Thoracic aorta (tissue), 2 donors: ENCODE measurements around the gene ZCCHC9. TPM values are rescaled to one million over a fixed set of nuclear protein-coding genes. Genes with fewer than 3 reads are reported as not detected.

Experiments
- ATAC-seq: fragments of 150-250 bp; one replicate; pipeline ENCODE4 v1.8.0; 2017; ENCODE audit warnings: low read depth; ENCODE audit not compliant: insufficient number of reproducible peaks, low FRiP score
- DNase-seq: peaks from one replicate; pipeline ENCODE4 v3.0.0-alpha.2; 2020; ENCODE audit warnings: low spot score
- H3K27ac ChIP-seq, 2 donors: fragments of 200-600 bp; sonication (generic); 1 replicate in 1 of 2; 2 replicates in 1 of 2; pipeline ENCODE4 v1.5.1; 2016; ENCODE audit warnings: mild to moderate bottlenecking in 2 of 2, moderate library complexity in 2 of 2
- H3K27me3 ChIP-seq: fragments of 200-600 bp; sonication (generic); replicated peaks from 2 replicates; pipeline ENCODE4 v1.6.0; 2016; ENCODE audit warnings: mild to moderate bottlenecking; ENCODE audit not compliant: insufficient read depth
- H3K36me3 ChIP-seq: fragments of 200-600 bp; sonication (generic); one replicate; pipeline ENCODE4 v1.5.1; 2016
- H3K4me1 ChIP-seq, 2 donors: fragments of 200-600 bp; sonication (generic); 1 replicate in 1 of 2; 2 replicates in 1 of 2; pipeline versions ENCODE4 v1.5.1 to v1.6.0; 2016; ENCODE audit warnings: low read depth in 2 of 2, mild to moderate bottlenecking in 1 of 2; ENCODE audit not compliant: control insufficient read depth in 1 of 2
- H3K4me3 ChIP-seq: fragments of 200-600 bp; sonication (generic); 2 replicates; pipeline ENCODE4 v1.5.1; 2016; ENCODE audit warnings: mild to moderate bottlenecking
- H3K9me3 ChIP-seq: fragments of 200-600 bp; sonication (generic); 2 replicates; pipeline ENCODE4 v1.5.1; 2016
- CTCF ChIP-seq: fragments of 200-600 bp; sonication (generic); IDR thresholded peaks from one replicate; pipeline ENCODE4 v1.5.1; 2019; ENCODE audit warnings: antibody characterized with exemption
- total RNA-seq, 2 donors: library from RNA; depleted of rRNA; stranded (reverse); fragments of >200 nt; gene quantifications; one replicate each; pipeline versions ENCODE4 v1.1.0 to v1.2.3, GENCODE V29; 2016

Gene ZCCHC9
- 10 to 100 TPM in 1 of 2 donors, 1 to 10 TPM in 1; 4.9 to 22.1 TPM for total RNA-seq

GRCh38 chr5:81301271-81302015 lies at the start of gene ZCCHC9:
Gene ZCCHC9, plus strand, starts transcription at chr5:81301587. Its CDS starts 3,171 bp downstream, at chr5:81304758.
- no peak for TF ChIP-seq CTCF
- Histone ChIP-seq H3K27me3 (no peaks in the 10 kb centered on the region), H3K4me1 (peaks cover 24 to 38% of the 10 kb centered on the region in 2 donors)

GRCh38 chr5:81251922-81252321 lies 49.5 kb upstream of the ZCCHC9 start:
- H3K36me3 ChIP-seq = peaks cover 24% of the 10 kb centered on the region
- H3K27ac ChIP-seq = no peak overlapping the region
- no peaks in the 10 kb centered on the region for H3K27me3 ChIP-seq
- DNase-seq = no peak
- no peak overlapping the region for H3K4me3 ChIP-seq
- ATAC-seq = no peak
- no peak for TF ChIP-seq CTCF
- H3K4me1 ChIP-seq = peaks cover 0 to 5% of the 10 kb centered on the region in 2 donors
- no peaks in the 10 kb centered on the region for H3K9me3 ChIP-seq

More at GRCh38 chr5:81301271-81302015, at the start of gene ZCCHC9:
- H3K9me3 ChIP-seq = no peaks in the 10 kb centered on the region
- H3K4me3 ChIP-seq = peak within 1 kb of the TSS; percentile 99
- peak within 1 kb of the TSS; percentile 85 to 86 for H3K27ac ChIP-seq
- no peaks in the 10 kb centered on the region for H3K36me3 ChIP-seq
- ATAC-seq (peak; percentile 93), DNase-seq (peak; percentile 77)

- H3K27ac ChIP-seq = no peak overlapping the region
- ATAC-seq = no peak
Measured at GRCh38 chr5:81252904-81253303, 48.5 kb upstream of the ZCCHC9 start.

GRCh38 chr5:81253875-81254274 lies 47.5 kb upstream of the ZCCHC9 start:
- Histone ChIP-seq H3K4me3 (no peak overlapping the region), H3K9me3 (no peaks in the 10 kb centered on the region), H3K27ac (no peak overlapping the region), H3K27me3 (no peaks in the 10 kb centered on the region), H3K4me1 (no peaks in the 10 kb centered on the region), H3K36me3 (peaks cover 34% of the 10 kb centered on the region)
- DNase-seq = no peak
- ATAC-seq = no peak
- no peak for TF ChIP-seq CTCF

More at GRCh38 chr5:81252904-81253303, 48.5 kb upstream of the ZCCHC9 start:
- DNase-seq = no peak
- H3K36me3 ChIP-seq = peaks cover 26% of the 10 kb centered on the region
- H3K4me1 ChIP-seq = peaks cover 0 to 5% of the 10 kb centered on the region in 2 donors
- TF ChIP-seq CTCF = no peak
- no peaks in the 10 kb centered on the region for H3K27me3 ChIP-seq
- H3K9me3 ChIP-seq = no peaks in the 10 kb centered on the region
- no peak overlapping the region for H3K4me3 ChIP-seq

GRCh38 chr5:81254886-81255559 lies 46.4 kb upstream of the ZCCHC9 start:
- no peaks in the 10 kb centered on the region for H3K27me3 ChIP-seq
- no peaks in the 10 kb centered on the region for H3K4me1 ChIP-seq
- TF ChIP-seq CTCF = no peak
- no peak overlapping the region for H3K4me3 ChIP-seq
- H3K36me3 ChIP-seq = peaks cover 45% of the 10 kb centered on the region
- no peak overlapping the region for H3K27ac ChIP-seq
- DNase-seq (no peak), ATAC-seq (no peak)
- peaks cover 5% of the 10 kb centered on the region for H3K9me3 ChIP-seq
